GM10266 (cell line): ENCODE data around the gene JUP.

Experiments used
- DNase-seq: peaks from one replicate; pipeline ENCODE4 v3.0.0; 2012; ENCODE audit errors: extremely low spot score
- CTCF ChIP-seq: IDR thresholded peaks from 2 replicates; pipeline ENCODE4 v1.5.1; 2012; ENCODE audit warnings: mild to moderate bottlenecking, low read depth; ENCODE audit not compliant: control insufficient read depth, insufficient read depth; ENCODE audit errors: missing control alignments

JUP gene

GRCh38 chr17:41769346-41769862 lies 17.1 kb downstream of the JUP start:
- no peak for TF ChIP-seq CTCF
- DNase-seq: no peak

- no peak for TF ChIP-seq CTCF
- DNase-seq: no peak
Observed at GRCh38 chr17:41768682-41769288, 17.7 kb downstream of the JUP start.

- no peak for DNase-seq
- TF ChIP-seq CTCF: no peak
Observed at GRCh38 chr17:41767324-41768042, 19.0 kb downstream of the JUP start.

GRCh38 chr17:41766135-41766534 lies 20.4 kb downstream of the JUP start:
- no peak for DNase-seq
- TF ChIP-seq CTCF: no peak

- DNase-seq: no peak
- no peak for TF ChIP-seq CTCF
Observed at GRCh38 chr17:41763327-41763726, 23.2 kb downstream of the JUP start.

GRCh38 chr17:41762841-41763240 lies 23.7 kb downstream of the JUP start:
- no peak for DNase-seq
- TF ChIP-seq CTCF: no peak

- TF ChIP-seq CTCF: no peak
Observed at GRCh38 chr17:41762391-41762790, 24.1 kb downstream of the JUP start.

More at GRCh38 chr17:41762391-41762790, 24.1 kb downstream of the JUP start:
- DNase-seq: no peak
